ENCODE results near the gene ECPAS.
"Not testable (repeated sequence)": the region's sequence is repeated elsewhere in the genome, so short reads cannot be mapped to it uniquely, and the experiment has no call there.

ECPAS gene

DNA sequence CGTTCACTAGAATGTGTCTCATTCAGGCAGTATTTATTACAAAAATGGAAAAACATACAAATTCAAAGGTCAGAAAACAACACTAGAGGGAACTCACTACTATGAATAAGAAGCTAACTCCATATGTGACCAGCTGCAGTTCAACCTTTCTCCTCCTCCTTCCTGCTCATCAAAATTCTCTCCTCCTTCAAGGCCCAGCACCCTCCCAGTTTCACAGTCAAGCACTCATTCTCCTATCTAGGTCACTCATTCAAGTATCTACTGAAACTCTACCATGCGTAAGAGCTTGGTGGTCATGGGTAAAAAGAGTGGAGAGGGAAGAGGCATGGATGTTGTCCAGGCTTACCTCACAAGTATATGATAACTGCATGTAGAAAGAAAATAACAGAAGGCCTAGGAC is 27.7 kb downstream of the ECPAS start:
- H3K27ac ChIP-seq, result no peak overlapping the region
- ChIA-PET POLR2A (ENCODE audit: low non-redundant PET) (no interaction called here), CTCF (interaction anchor here (0.7 kb wide), 1 partner anchor 1066 kb away, joined by 4 read pairs; no protein-coding TSS in a partner anchor)
- TF ChIP-seq CTCF (conservative IDR thresholded peaks at IDR 0.05; ENCODE audit: low read depth), result no peak
- no peak for DNase-seq (ENCODE audit: low spot score)

DNA sequence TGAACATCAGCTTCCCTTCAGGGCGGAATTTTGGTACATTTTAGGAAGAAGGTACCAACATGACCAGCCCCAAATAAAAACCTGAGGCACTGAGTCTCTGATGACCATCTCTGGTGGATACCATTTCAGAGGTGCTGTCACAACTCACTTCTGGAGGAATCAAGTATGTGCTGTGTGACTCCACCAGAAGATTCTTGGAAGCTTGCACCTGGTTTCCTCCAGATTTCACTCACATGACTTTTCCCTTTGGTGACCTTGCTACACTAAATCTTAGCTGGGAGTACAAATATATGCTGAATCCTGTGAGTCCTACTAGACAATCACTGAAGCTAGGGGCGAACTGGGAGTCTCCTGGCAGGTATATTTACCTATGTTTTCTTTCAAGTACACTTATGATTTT is 28.5 kb downstream of the ECPAS start:
- CTCF ChIA-PET, result no interaction called here
- no peak overlapping the region for H3K27ac ChIP-seq
- no peak for TF ChIP-seq CTCF (conservative IDR thresholded peaks at IDR 0.05; ENCODE audit: low read depth)
- DNase-seq (ENCODE audit: low spot score), result no peak
- POLR2A ChIA-PET (ENCODE audit: low non-redundant PET), result no interaction called here

DNA sequence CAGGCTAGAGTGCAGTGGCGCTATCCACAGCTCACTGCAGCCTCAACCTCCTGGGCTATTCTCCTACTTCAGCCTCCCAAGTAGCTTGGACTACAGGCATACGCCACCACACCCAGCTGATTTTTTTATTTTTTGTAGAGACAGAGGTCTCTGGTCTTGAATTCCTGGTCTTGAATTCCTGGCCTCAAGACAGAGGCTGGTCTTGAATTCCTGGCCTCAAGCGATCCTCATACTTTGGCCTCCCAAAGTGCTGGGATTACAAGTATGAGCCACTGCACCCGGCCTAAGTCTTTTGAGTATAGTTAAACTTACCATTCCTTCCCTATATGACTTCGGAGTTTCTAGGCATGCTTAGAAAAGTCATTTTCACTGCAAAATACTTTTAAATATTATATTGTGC is 29.4 kb downstream of the ECPAS start:
- DNase-seq (ENCODE audit: low spot score), result no peak
- no peak overlapping the region for H3K27ac ChIP-seq
- ChIA-PET CTCF (no interaction called here), POLR2A (ENCODE audit: low non-redundant PET) (no interaction called here)
- TF ChIP-seq CTCF (conservative IDR thresholded peaks at IDR 0.05; ENCODE audit: low read depth), result no peak

DNA sequence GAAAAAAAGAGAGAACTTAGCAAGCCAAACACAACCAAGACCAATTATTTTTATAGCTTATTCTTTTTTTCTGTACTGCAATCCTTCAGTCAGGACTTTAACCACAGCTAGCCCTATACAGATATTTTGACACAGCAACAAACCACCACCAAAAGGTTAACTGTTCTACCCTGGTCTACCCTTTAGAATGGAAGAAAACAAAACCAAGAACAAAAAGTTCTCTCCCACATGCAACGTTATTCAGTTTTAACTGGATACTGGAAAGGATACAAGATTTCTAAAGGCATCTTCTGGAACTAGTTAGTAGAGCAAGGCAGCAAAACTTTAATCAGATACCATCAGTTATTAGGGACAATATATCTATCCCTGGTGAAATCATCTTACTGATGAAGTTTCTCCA is 32.6 kb downstream of the ECPAS start:
- no peak for DNase-seq (ENCODE audit: low spot score)
- TF ChIP-seq CTCF (conservative IDR thresholded peaks at IDR 0.05; ENCODE audit: low read depth), result no peak
- ChIA-PET POLR2A (ENCODE audit: low non-redundant PET) (no interaction called here), CTCF (no interaction called here)
- no peak overlapping the region for H3K27ac ChIP-seq

DNA sequence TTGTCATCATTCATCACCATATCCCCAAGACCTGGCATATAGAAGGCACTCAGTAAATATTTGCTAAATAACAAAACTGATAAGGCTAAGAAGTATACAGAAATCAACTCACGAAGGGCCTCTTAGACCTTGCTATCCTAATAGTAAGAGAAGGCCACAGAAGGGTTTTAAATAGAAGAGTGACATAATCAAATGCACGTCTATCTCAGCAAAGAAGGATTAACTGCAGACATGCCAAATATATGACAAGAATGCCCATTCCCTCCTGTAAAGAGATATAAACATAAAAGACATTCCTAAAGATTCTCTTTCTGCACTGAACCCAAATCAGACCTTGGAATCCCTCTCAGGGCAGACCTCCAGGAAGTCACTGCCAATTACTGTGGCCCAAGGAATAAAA is 34.1 kb downstream of the ECPAS start:
- DNase-seq (ENCODE audit: low spot score), result no peak
- no peak for TF ChIP-seq CTCF (conservative IDR thresholded peaks at IDR 0.05; ENCODE audit: low read depth)
- ChIA-PET CTCF (interaction anchor here (0.6 kb wide), 2 partner anchors 18 to 34 kb away, joined by 3 to 4 read pairs; no protein-coding TSS in a partner anchor), POLR2A (ENCODE audit: low non-redundant PET) (no interaction called here)
- no peak overlapping the region for H3K27ac ChIP-seq

- ChIA-PET POLR2A (ENCODE audit: low non-redundant PET) (no interaction called here), CTCF (interaction anchor here (0.6 kb wide), 2 partner anchors 18 to 34 kb away, joined by 3 to 4 read pairs; no protein-coding TSS in a partner anchor)
- no peak overlapping the region for H3K27ac ChIP-seq
- DNase-seq (ENCODE audit: low spot score), result no peak
- TF ChIP-seq CTCF (conservative IDR thresholded peaks at IDR 0.05; ENCODE audit: low read depth), result no peak
Observed at GRCh38 chr9:111449705-111450104, 34.5 kb downstream of the ECPAS start.

DNA sequence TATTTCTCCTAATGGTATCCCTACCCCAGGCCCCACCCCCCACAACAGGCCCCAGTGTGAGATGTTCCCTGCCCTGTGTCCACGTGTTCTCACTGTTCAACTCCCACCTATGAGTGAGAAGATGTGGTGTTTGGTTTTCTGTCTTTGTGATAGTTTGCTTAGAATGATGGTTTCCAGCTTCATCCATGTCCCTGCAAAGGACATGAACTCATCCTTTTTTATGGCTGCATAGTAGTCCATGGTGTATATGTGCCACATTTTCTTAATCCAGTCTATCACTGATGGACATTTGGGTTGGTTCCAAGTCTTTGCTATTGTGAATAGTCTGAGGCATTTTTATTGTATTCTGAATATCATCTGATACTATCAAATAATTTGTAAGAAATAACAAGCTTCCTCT is 38.4 kb downstream of the ECPAS start:
- DNase-seq (ENCODE audit: low spot score); CTCF ChIA-PET; H3K27ac ChIP-seq; POLR2A ChIA-PET (ENCODE audit: low non-redundant PET): not testable (repeated sequence)

All from RWPE1 (cell line).